VCaP (cell line): ENCODE data around the gene TSFM.
A peak's percentile ranks its signal among the peaks of the same experiment; 100 is the strongest.

Source experiments
- H3K27ac ChIP-seq: fragments of 450-650 bp; 2 replicates; pipeline ENCODE4 v1.5.1; 2017
- CTCF ChIP-seq: fragments of 450-650 bp; conservative IDR thresholded peaks from 2 replicates; pipeline ENCODE4 v1.5.1; 2017; ENCODE audit warnings: mild to moderate bottlenecking, moderate library complexity

The TSFM gene

GRCh38 chr12:57750561-57751431 is 31.8 kb upstream of the TSFM start:
- peak overlapping the region; percentile 90 for H3K27ac ChIP-seq
- no peak for TF ChIP-seq CTCF

- peak overlapping the region; percentile 90 for H3K27ac ChIP-seq
- TF ChIP-seq CTCF: no peak
These were observed 31.2 kb upstream of the TSFM start for GRCh38 chr12:57751432-57751787.

GRCh38 chr12:57751788-57752667 is 30.6 kb upstream of the TSFM start, which contains the start of gene CDK4:
Gene CDK4 (minus strand): TSS chr12:57752310. CDS start chr12:57751717, 593 bp downstream.
- H3K27ac ChIP-seq: peak within 1 kb of the TSS; percentile 90

GRCh38 chr12:57752668-57753000 is 30.0 kb upstream of the TSFM start:
- peak overlapping the region; percentile 90 for H3K27ac ChIP-seq
- TF ChIP-seq CTCF: no peak

More at GRCh38 chr12:57751788-57752667, 30.6 kb upstream of the TSFM start, which contains the start of gene CDK4:
- no peak for TF ChIP-seq CTCF

- TF ChIP-seq CTCF: no peak
- H3K27ac ChIP-seq: peak overlapping the region; percentile 90
These were observed 28.7 kb upstream of the TSFM start for GRCh38 chr12:57753756-57754337.

- peak within 1 kb of the TSS; percentile 90 for H3K27ac ChIP-seq
- no peak for TF ChIP-seq CTCF
These were observed 28.0 kb upstream of the TSFM start, which contains the start of gene MARCHF9 for GRCh38 chr12:57754411-57755193. Gene MARCHF9 (plus strand): TSS chr12:57755103. CDS start chr12:57755529, 426 bp downstream.
